GM19468 (cell line): ENCODE measurements around the gene RIC8B.

ENCODE experiments used
- ATAC-seq: cut with Tn5 transposase; IDR thresholded peaks from one replicate; pipeline ENCODE4 v1.9.1; 2021; ENCODE audit warnings: mild to moderate bottlenecking, moderate library complexity, moderate number of reproducible peaks; ENCODE audit not compliant: unreplicated experiment; ENCODE audit errors: extremely low read depth

Gene RIC8B

GRCh38 chr12:106791531-106791930 lies 17.0 kb downstream of the RIC8B start:
- no peak for ATAC-seq

GRCh38 chr12:106794369-106794768 lies 19.9 kb downstream of the RIC8B start:
- ATAC-seq, result no peak

GRCh38 chr12:106801167-106801708 lies 26.8 kb downstream of the RIC8B start:
- no peak for ATAC-seq

GRCh38 chr12:106801830-106802533 lies 27.5 kb downstream of the RIC8B start:
- no peak for ATAC-seq

GRCh38 chr12:106804668-106805067 lies 30.2 kb downstream of the RIC8B start:
- no peak for ATAC-seq

GRCh38 chr12:106814714-106815113 lies 40.2 kb downstream of the RIC8B start:
- no peak for ATAC-seq

- no peak for ATAC-seq
These were observed 41.3 kb downstream of the RIC8B start for GRCh38 chr12:106815741-106816140.

- ATAC-seq, result no peak
These were observed 41.7 kb downstream of the RIC8B start for GRCh38 chr12:106816231-106816630.

- ATAC-seq, result no peak
These were observed 45.5 kb downstream of the RIC8B start for GRCh38 chr12:106819991-106820390.

- ATAC-seq, result no peak
These were observed 57.2 kb downstream of the RIC8B start for GRCh38 chr12:106831699-106832098.

- no peak for ATAC-seq
These were observed 63.3 kb downstream of the RIC8B start for GRCh38 chr12:106837782-106838181.

GRCh38 chr12:106839333-106839732 lies 64.9 kb downstream of the RIC8B start:
- ATAC-seq, result no peak

GRCh38 chr12:106840243-106840642 lies 65.8 kb downstream of the RIC8B start:
- no peak for ATAC-seq

GRCh38 chr12:106841510-106842302 lies 67.2 kb downstream of the RIC8B start:
- no peak for ATAC-seq

- ATAC-seq, result no peak
These were observed 71.4 kb downstream of the RIC8B start for GRCh38 chr12:106845902-106846301.

GRCh38 chr12:106847861-106848260 lies 73.4 kb downstream of the RIC8B start:
- no peak for ATAC-seq

- ATAC-seq, result no peak
These were observed 76.8 kb downstream of the RIC8B start for GRCh38 chr12:106851306-106851705.

GRCh38 chr12:106854723-106855122 lies 80.2 kb downstream of the RIC8B start:
- ATAC-seq, result no peak

- no peak for ATAC-seq
These were observed 80.8 kb downstream of the RIC8B start for GRCh38 chr12:106855221-106855758.

GRCh38 chr12:106861984-106862916 lies 87.8 kb downstream of the RIC8B start:
- ATAC-seq, result no peak
